ENCODE measurements around the gene CTPS1. TPM values are rescaled to one million over a fixed set of nuclear protein-coding genes. Genes with fewer than 3 reads are reported as not detected.
A peak's percentile ranks its signal among the peaks of the same experiment; 100 is the strongest.

The CTPS1 gene
- total RNA-seq, 1 experiment from 2014 or later: 30.6 TPM

DNA sequence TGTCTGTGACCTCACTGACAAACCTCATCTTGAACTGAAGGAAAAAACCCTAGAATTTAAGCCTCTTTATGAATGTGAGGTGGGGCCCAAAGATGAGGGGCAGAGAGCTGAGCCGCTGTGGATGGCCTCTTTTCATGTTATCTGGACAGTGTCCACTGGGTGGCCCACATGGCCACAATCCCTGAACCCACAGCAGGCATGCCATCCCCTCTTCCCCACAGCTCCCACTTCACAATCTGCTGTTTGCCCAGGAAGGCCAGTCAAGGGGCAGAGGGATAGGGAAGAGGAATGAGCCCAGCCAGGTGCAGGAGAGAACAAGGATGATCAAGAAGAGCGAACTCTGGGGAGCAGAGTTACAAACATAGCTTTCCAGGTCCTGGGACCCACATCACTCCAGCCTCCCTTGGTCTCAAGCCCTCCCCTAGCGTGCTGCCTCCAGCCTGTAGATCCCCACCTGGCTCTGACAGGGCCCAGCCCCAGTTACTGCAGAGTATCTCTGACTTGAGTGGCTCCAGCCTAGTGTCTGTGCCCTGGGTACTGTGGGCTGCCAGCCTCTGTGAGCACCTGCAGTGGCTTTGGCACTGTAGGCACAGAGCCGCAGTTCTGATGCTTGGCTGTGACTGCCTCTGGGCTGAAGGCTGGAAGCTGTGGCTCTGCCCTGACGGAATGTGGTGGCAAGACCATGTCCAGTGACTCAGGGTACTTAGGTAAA is 43.9 kb downstream of the CTPS1 start:
- DNase-seq (ENCODE audit: low spot score): peak; percentile 30

DNA sequence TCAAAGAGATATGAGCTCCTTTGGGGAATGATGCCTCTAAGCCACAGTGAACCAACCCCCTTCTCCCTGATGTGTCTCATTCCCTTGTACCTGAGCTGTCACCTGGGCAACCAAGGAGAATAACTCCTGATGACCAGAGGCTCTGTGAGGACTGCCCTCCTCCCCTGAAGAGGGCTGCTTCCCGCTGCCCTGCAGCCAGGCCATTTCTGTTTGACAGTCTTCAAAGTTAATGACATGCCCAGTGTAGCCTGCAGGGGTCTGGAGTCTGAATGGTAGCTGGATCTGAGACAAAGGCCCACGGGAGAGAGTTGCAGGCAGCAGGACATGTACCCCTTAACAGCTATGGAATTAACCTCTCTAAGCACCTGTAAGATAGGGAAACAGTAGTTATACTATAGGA is 45.5 kb downstream of the CTPS1 start:
- no peak for DNase-seq (ENCODE audit: low spot score)

DNA sequence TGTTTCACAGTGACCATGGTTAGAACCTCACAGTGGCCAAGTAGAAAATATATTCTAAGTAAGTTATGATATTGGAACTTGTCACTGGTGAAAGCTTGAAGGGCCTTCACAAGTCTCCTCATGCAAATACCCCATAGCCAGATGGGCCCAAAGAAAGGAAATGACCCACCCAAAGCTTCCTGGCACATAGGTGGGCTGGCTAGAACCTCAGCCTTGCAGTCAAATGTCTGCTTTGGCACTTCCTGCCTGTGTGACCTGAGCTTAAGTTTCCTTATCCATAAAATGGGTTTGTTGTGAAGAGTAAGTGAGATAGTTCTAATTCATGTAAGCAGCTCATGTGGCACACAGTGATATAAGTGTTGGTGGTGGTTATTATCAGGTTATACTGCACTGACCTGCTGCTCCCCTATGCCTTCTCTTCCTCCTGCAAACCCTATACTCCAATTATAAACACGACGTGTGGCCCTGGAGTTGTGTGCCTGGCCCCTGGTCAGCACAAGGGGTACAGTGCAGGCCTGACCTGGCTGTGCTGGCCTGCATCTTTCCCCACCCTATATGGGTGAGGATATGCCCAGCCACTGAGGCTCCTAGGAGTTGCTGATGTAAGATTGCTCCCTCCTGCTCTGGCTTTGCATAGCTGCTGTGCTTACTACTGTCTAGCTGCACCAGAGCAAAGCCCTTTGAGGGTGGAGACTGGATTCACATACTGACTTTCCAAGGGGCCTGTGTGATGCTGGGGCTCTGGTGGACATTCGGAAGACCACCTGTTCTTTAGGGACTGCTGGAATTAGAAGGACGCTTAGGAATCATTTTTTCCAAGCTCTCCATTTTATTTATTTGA is 46.7 kb downstream of the CTPS1 start:
- DNase-seq (ENCODE audit: low spot score): no peak

DNA sequence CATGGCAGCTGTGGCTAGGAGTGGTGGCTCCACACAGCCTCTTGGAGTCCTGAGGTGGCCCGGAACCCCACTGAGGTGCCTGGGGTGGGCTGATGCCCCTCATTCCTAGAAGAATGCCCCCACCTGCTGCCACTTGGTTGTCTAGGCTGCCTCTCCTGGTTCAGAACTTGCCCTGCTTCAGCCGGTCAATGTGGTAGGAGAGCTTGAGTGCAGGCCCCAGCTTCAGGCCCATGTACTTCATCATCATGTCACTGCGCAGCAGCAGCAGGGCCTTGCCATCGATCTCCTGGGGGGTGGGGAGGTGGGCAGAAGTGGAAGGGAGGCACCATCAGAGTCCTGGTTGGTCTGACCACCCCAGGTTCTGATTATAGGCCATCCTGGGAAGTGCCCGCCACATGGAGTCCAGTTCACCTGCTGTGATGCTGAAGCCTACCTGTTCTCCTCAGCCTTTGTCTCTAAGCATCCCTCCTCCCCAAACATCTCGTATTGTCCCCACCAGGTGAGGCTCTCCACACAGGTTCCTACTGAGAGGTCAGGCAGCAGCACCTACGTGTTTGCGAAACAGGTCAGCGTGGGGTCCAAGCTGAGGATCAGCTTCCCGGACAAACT is 48.6 kb downstream of the CTPS1 start:
- DNase-seq (ENCODE audit: low spot score): no peak

DNA sequence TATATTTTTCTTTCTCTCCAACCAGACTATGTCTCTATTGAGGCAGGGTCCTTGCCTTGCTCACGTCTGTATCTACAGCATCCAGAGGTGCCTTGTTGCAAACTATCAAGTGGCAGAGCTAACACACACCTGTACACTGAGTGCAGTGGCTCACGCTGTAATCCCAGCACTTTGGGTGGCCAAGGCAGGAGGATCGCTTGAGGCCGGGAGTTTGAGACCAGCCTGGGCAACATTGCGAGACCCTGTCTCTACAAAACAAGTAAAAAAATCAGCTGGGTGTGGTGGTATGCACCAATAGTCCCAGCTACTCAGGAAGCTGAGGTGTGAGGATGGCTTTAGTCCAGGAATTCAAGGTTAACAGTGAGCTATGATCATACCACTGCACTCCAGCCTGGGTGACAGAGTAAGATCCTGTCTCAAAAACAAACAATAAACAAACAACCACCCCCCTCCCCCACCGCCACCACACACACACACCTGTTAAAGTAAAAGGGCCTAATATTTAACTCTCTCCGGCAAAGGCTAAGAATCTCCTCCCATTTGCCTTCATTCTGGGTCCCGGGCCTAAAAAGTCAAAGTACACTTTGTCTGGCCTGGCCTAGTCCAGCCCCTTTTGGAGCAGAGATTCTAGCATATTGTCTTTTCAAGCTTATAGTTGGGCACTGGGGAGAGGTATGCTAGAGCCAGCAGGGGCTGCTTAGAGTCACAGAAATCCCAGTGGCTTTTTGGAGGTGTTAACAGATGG is 51.5 kb downstream of the CTPS1 start:
- no peak for DNase-seq (ENCODE audit: low spot score)

DNA sequence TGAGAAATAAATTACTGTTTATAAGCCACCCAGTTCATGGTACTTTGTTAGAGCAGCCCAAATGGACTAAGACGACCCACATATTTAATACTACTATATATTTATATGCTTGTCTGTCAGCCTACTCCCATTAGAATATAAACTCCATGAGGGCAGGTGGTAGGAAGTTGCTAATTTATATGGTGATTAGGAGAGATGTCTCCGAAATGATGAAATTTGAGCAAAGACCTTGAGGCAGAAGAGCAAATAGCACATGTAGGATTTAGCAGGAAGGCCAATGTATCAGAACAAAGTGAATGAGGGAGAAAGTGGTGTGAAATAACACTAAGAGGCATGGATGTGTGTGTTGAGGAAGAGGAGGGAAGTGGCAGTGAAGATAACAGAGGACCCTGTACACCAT is 52.7 kb downstream of the CTPS1 start:
- DNase-seq (ENCODE audit: low spot score): no peak

DNA sequence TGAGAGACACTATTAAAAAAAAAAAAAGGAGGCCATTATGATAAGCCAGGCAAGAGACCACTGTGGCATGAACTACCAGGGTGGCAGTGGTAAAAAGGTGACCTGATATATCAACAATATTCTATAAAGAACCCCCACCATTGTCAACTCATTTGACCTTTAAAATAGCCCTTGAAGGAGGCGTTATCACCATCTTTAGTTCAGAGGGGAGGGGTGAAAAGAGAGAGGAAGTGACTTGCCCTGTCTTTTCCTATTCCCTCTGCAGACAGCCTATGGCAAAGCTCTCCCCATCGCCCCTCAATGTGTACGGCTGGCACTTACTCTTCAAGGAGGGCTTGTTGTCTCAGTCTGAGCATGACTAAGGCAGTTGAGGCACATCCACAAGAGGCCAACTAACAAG is 53.8 kb downstream of the CTPS1 start:
- DNase-seq (ENCODE audit: low spot score): no peak

DNA sequence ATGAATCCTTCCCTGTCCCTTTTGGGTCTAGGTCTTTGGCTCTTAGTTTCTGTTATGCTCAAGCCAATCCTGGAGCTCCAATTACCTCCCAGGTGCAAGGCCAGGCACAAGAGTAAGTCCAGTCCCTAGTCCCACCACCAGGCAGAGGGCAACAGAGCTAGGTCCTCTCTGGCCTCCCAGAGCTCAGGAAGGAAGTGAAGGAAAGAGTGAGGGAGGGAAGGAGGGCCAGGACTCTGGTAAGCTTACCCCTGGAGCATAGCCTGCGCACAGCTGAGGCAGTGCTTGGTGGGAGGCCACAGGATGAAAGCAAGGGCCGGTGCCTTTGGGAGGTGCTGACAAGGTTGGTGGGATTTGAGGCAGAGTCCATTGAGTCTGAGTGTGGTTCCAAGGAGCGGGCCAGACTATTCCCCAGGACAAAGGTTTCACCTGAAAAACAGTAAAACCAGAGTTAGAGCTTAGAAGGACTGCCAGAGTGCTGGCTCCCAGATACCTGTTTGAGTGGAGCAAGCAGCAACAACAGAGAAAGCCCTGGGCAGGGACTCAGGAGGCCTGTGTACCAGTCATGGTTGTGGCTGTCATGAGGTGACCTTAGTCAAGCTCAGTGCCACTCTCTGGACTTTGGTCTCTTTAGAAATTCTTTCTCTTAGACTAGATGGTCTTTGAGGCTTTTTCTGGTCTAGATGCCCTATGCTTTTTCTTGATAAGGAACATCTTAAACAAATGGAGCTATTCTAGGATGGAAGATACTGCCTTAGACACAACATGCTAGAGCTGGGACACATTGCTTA is 57.8 kb downstream of the CTPS1 start:
- no peak for DNase-seq (ENCODE audit: low spot score)

DNA sequence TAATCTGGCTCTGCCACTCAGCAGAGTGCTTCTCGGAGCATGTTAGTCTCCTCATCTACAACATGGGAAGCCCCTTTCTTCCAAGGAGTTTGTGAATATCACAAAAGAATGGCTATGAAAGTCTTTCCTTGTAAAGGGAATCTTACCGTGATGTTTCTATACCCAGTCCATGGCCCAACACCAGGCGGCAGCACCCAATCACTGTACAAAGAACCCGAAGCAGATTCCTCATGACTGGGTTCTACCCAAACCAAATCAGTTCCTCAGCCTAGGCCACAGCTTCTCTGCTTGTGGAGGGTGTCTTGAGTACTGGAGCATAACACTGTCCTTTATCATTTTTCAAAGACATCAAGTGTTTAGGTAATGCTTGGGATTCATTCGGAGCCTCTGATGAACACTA is 58.6 kb downstream of the CTPS1 start:
- DNase-seq (ENCODE audit: low spot score): no peak

DNA sequence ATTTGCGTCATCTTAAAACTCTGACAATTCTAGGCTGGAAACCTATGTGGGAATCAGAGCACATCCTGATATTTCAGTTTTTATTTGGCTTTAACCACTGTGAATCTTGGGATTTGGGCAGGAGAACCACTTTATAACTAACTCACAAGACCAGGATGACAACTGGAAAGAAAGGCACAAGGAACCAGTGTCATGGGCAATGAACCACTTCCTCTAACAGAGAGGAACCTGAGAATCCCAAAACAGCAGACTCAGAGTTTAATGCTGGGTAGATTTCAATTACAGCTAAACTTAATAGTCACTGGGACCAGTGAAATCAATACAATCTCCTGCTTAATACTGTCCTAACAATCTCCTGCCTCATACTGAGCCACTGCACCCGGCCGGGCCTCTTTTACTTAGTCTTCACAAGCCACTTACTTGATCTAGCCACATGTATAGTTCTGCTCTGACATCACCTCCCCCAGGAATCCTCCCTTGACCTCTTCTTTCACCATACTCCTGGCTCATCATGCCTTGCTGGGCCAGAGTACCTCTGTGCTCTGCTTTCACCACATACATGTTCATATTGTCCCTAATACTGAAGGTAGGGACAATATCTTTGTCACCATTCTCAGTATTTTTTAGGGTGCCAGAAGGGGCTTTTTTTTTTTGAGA is 62.2 kb downstream of the CTPS1 start:
- no peak for DNase-seq (ENCODE audit: low spot score)

DNA sequence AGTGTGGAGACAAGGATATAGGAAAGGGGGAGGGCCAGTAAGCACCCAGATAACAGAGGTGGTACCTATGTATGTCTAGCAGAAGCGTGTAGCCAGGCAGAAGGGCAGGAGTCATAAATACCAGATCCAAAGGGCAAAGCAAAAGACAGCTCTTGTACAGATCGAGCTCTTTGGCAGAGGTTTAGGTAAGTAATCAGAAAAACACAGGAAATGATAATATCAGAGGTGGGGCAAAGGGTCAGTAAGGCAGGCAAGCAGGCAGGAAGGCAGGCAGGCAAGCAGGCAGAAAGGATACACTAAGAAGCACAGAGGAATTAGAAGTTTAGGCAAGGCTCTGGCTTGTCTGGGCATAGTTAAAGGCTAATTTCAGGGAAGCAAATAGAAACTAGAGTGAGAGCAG is 64.7 kb downstream of the CTPS1 start:
- DNase-seq (ENCODE audit: low spot score): no peak

DNA sequence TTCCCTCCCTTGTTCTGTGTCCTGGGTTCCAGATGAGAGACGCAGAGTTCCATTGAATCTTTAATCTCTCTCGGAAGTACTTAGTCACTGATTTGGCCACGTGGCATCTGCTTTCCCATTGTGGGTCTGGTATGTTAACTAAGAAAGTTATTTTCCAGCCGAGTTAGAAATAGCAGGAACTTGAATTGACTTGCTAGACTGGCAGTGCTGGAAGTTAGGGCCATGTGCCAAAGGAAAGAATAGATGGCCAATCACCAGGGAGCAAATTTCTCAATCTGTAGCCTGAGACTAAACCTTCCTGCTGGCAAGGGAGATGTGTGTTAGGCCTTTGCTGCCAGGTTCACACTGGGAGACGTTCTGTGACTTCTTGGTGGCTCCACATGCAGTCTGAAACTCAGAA is 66.2 kb downstream of the CTPS1 start:
- DNase-seq (ENCODE audit: low spot score): no peak

DNA sequence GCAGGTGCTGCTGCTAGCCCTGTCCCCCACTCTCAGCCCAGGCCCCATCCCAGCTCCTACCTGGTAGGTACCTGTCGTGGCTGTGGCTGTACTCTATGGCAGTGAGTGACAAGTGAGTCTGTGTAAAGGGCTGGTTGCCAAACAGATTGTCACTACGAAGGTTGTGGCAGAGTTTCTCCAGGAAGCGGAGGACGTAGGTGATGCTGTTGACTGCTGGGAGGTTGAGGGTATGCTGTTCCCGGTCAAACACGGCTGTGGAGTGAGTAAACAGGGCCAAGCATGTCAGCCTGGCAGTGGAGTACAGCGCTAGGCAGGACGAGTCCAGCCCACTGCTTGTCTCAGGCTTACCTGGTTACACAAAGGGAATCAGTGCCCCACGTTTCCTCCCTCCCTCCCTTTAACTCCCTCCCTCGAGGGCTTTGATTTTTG is 66.9 kb downstream of the CTPS1 start:
- DNase-seq (ENCODE audit: low spot score): no peak

DNA sequence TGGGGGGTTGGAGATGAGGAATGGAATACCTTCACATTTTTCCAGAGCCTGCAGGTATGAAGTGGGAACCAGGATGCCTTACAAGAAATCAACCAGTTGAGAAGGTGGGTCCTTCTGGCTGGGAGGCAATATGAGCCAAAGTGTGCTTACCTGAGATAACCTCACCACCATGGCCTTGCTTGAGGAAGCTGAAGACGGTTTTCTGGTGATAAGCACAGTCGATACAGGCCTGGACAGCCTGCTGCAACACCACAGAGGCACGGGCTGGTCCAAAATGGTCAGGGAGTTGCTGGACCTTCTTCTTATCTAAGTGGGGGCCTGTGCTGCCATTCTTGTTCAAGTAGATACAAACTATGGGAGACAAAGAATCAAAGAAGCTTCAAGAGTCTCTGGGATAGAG is 69.0 kb downstream of the CTPS1 start:
- no peak for DNase-seq (ENCODE audit: low spot score)

DNA sequence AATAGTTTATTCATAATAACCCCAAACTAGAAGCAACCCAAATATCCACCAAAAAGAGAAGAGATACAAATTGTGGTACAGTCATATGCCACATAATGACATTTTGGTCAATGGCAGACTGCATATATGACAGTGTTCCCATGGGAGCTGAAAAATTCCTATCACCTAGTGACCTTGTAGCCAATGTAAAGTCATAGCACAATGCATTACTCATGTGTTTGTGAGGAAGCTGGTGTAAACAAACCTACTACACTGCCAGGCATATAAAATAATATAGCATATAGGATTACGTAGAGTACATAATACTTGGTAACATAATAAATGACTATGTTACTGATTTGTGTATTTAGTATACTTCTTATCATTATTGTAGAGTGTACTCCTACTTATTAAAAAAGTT is 71.5 kb downstream of the CTPS1 start:
- no peak for DNase-seq (ENCODE audit: low spot score)

DNA sequence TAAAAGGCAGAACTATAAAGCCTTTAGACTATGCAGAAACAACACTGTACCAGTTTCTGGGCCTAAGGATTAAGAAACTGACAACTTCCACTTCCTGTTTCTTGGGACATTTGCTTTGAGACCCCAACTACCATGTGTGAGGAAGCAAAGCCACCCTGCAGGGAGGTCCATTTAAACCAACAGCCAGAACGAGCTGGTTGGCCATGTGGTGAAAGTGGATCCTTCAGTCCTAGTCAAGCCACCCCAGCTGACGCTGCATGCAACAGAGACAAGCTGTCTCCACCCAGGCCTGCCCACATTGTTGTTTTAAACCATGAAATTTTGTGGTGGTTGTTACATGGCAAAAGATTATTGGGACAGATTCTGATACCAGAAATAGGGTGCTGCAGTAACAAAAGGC is 73.8 kb downstream of the CTPS1 start:
- DNase-seq (ENCODE audit: low spot score): no peak

DNA sequence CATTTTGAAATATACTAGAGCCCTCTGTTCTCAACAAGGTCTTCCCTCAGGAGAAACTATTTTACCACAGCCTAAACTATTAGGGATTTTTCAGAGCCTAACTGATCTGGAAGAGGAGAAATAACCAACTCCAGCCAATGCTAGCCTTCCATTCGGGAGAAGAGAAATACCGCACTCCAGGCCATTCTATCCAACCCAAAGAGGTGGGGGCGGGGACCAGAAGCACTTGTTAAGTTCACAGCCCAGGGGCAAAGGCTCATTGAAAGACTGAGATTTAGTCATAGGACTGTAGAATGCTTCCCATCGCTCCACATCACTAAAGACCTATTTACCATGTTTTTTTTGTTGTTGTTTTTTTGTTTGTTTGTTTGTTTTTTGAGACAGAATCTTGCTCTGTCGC is 77.4 kb downstream of the CTPS1 start:
- DNase-seq (ENCODE audit: low spot score): no peak

Data from HT-29 (cell line).